ENCODE results near the gene PDE4D. TPM values are rescaled to one million over a fixed set of nuclear protein-coding genes. Genes with fewer than 3 reads are reported as not detected.
"Not testable (repeated sequence)": the region's sequence is repeated elsewhere in the genome, so short reads cannot be mapped to it uniquely, and the experiment has no call there.

The PDE4D gene
- polyA plus RNA-seq, 4 donors, result 20.9 to 26.9 (median 24.2) TPM

GRCh38 chr5:59770953-59771352, 122.6 kb downstream of the PDE4D start:
- no peak for DNase-seq (ENCODE audit: low read depth in 4 of 4, low spot score in 3 of 4)

- no peak for DNase-seq (ENCODE audit: low read depth in 4 of 4, low spot score in 3 of 4)
Observed at GRCh38 chr5:59769832-59770231, 123.7 kb downstream of the PDE4D start.

- DNase-seq (ENCODE audit: low read depth in 4 of 4, low spot score in 3 of 4), result no peak
Observed at GRCh38 chr5:59769041-59769360, 124.5 kb downstream of the PDE4D start.

GRCh38 chr5:59768152-59769040, 125.1 kb downstream of the PDE4D start:
- peak; percentile 68 to 77 (median 74) for DNase-seq (ENCODE audit: low read depth in 4 of 4, low spot score in 3 of 4)

GRCh38 chr5:59767681-59768151, 125.8 kb downstream of the PDE4D start:
- no peak for DNase-seq (ENCODE audit: low read depth in 4 of 4, low spot score in 3 of 4)

GRCh38 chr5:59767211-59767605, 126.3 kb downstream of the PDE4D start:
- DNase-seq (ENCODE audit: low read depth in 4 of 4, low spot score in 3 of 4), result no peak

- DNase-seq (ENCODE audit: low read depth in 4 of 4, low spot score in 3 of 4), result no peak
Observed at GRCh38 chr5:59766427-59767210, 126.9 kb downstream of the PDE4D start.

GRCh38 chr5:59765446-59765845, 128.1 kb downstream of the PDE4D start:
- no peak for DNase-seq (ENCODE audit: low read depth in 4 of 4, low spot score in 3 of 4)

GRCh38 chr5:59764361-59764760, 129.2 kb downstream of the PDE4D start:
- no peak for DNase-seq (ENCODE audit: low read depth in 4 of 4, low spot score in 3 of 4)

GRCh38 chr5:59763541-59763940, 130.0 kb downstream of the PDE4D start:
- DNase-seq (ENCODE audit: low read depth in 4 of 4, low spot score in 3 of 4), result no peak

GRCh38 chr5:59762232-59762631, 131.3 kb downstream of the PDE4D start:
- DNase-seq (ENCODE audit: low read depth in 4 of 4, low spot score in 3 of 4), result not testable (repeated sequence)

- no peak for DNase-seq (ENCODE audit: low read depth in 4 of 4, low spot score in 3 of 4)
Observed at GRCh38 chr5:59760785-59761348, 132.7 kb downstream of the PDE4D start.

- DNase-seq (ENCODE audit: low read depth in 4 of 4, low spot score in 3 of 4), result no peak
Observed at GRCh38 chr5:59759600-59760351, 133.8 kb downstream of the PDE4D start.

GRCh38 chr5:59758566-59758965, 135.0 kb downstream of the PDE4D start:
- DNase-seq (ENCODE audit: low read depth in 4 of 4, low spot score in 3 of 4), result no peak

GRCh38 chr5:59757442-59757841, 136.1 kb downstream of the PDE4D start:
- DNase-seq (ENCODE audit: low read depth in 4 of 4, low spot score in 3 of 4), result no peak

GRCh38 chr5:59756373-59757035, 137.0 kb downstream of the PDE4D start:
- DNase-seq (ENCODE audit: low read depth in 4 of 4, low spot score in 3 of 4), result no peak

GRCh38 chr5:59755476-59755875, 138.1 kb downstream of the PDE4D start:
- no peak for DNase-seq (ENCODE audit: low read depth in 4 of 4, low spot score in 3 of 4)

GRCh38 chr5:59753599-59753998, 139.9 kb downstream of the PDE4D start:
- DNase-seq (ENCODE audit: low read depth in 4 of 4, low spot score in 3 of 4), result no peak

GRCh38 chr5:59749782-59750520, 143.6 kb downstream of the PDE4D start:
- DNase-seq (ENCODE audit: low read depth in 4 of 4, low spot score in 3 of 4), result no peak
